GM19397 (cell line): ENCODE data around the gene PILRB.

Experiments
- ATAC-seq: cut with Tn5 transposase; IDR thresholded peaks from one replicate; pipeline ENCODE4 v1.9.1; 2021; ENCODE audit warnings: mild to moderate bottlenecking, moderate library complexity; ENCODE audit not compliant: unreplicated experiment

PILRB gene

DNA sequence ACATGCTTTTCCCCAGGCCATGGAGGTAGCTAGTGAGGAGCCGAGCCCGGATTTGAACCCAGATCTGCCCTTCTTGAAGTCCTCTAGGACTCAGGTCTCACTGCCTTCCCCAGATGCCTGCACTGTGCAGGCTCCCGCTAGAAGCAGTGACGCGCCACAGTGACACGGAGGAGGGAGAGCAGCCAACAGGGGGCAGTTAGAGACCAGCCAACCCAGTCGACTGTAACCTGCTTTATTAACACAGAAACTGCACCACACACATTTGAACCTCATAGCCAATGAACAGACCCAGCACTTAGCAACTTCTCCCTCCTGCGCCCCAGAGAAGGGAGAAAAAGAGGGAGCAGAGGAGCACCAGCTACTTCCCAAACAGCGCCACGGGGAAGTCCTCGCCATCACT, 42.7 kb downstream of the PILRB start:
- ATAC-seq, result no peak

DNA sequence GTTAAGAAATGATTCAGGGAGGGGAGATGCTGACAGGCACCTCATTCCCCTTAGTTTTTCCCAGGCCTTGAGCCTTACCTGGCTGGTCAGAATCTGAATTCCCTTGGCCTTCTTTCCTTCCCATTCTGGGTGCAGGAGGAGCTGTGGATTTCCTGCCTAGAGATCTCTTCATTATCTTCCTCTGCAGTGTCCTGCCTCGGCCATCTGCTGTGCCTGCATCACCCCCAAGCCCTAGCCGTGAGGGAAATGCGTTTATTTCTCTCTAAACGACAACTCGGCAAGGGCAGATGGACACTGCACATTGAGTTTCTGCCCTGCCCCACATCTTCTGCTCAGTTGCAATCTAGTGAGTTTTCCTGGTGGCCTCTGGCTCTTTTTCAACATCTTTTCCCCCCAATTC, 43.9 kb downstream of the PILRB start:
- no peak for ATAC-seq

DNA sequence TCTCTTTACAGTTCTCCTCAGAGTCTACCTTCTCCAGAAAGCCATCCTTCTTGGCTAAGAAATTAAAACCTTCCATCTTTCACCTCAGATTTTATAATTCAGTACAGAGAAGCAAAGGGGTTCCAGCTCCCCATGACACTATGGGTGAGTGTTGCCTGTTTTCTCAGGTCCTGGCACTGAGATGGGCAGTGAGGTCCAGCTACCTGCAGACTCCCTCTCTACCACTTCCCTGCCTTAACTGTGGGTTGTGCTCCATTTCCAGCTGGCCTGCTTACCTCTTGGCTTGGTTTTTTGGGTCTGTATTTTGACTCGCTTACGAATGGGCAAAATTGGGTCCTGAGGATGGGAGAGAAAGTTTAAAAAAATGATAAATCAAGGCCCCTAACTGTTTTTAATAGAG, 44.3 kb downstream of the PILRB start:
- no peak for ATAC-seq

DNA sequence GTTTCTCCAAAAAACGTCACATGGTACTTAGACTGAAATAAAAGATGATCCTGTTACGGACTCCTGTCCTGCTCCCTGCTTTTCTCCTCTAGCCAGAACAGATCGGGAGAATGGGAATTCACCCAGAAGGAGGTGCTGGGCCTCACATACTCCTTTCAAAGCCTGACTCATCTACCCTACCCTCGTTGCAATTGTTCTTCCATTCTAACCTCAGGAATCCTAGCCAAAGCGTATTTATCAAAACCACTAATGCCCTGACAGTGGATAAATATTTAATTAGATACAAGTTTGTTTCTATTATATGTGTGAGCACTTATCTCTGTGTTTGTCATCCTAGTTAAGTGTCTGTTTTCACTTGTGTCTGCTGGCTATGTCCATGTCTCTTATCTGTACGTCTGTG, 48.9 kb downstream of the PILRB start:
- ATAC-seq, result no peak

DNA sequence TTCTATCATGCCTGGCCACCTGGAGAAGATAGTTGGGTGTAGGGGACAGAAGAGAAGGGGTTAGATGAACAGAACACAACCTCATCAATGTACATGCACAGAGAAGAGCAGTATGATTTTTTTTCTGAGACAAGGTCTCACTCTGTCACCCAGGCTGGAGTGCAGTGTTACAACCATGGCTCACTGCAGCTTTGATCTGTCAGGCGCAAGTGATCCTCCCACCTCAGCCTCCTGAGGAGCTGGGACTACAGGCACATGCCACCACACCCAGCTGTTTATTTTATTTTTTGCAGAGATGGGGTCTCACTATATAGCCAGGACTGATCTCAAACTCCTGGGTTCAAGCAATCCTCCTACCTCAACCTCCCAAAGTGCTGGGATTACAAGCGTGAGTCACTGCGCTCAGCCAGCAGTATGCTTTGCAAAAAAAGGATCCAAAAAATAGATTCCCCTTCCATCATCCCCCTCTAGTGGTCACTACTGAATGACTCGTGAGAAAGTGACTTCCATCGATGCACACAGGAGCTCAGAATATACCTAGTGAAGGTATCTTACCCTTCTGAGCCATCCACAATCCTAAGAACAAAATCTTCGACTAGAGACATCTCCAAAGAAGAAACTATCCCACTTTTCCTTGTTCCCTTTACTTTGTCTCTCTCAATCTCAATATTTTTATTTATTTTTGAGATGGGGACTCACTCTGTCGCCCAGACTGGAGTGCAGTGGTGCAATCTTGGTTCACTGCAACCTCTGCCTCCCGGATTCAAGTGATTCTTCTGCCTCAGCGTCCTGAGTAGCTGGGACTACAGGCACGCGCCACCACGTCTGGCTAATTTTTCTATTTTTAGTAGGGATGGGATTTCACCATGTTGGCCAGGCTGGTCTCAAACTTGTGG, 49.6 kb downstream of the PILRB start:
- ATAC-seq, result no peak

DNA sequence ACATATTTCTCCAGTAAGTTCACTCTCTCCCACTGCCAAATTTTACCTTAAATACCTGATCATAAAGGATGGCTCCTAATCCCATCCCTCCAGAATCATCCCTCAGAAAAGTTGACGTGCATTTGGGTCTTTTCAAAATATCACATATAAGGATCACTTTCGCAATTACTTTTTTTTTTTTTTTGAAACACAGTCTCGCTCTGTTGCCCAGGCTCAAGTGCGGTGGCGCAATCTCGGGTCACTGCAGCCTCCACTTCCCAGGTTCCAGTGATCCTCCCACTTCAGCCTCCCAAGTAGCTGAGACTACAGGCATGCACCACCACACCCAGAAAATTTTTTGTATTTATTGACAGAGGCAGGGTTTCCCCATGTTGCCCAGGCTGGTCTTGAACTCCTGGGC, 53.2 kb downstream of the PILRB start:
- ATAC-seq, result no peak

DNA sequence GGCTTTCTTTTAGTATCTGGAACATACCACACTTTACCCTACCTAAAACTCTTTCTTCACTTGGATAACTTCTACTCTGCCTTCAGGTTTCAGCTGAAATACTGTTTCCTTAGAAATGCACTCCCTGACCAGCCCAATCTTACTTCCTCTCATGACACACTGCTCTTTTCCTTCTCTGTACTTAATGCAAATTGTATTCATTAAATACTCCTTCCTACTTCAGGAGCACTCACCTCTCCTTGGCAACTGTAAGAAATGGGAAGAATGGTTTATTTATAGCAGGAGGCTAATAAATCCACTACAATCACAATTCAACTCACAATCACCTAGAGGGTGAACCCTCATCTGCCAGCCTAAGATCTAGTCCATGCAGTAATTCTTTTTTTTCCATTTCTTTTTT, 55.4 kb downstream of the PILRB start:
- ATAC-seq, result no peak

DNA sequence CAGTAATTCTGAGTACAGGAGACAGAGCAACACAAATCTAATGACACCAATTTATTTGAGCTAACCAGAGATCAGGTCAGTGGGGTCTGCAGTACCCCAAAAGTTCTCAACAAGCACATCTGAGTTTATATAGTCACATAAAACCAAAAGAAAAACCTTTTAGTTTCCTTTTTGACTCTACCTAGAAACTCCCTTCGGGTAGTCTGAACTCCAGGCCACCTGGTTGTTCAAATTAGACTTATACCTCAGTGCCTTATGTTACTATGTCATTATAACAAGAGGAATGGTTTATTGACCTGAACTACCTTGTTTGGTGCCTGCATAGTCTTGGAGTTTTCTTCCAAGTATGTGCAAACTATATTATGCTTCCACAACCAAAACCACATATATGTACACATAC, 56.0 kb downstream of the PILRB start:
- ATAC-seq, result no peak

DNA sequence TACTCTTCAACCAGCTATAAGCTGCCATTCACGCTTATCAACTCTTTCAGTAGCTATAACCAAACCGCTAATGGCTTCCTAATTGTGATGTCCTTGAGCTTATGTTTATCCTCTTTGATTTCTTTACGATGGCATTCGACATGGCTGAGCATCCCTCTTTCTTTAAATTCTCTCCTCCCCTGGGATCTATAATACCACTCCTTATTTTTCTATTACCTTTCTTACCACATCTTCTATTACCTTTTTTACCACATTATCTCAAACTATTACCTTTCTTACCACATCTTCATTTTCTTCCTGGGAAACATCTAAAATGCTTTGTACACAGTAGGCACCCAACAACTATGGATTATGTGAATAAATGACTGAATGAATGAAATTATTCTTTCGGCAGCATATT, 57.5 kb downstream of the PILRB start:
- no peak for ATAC-seq
